ENCODE results near the gene HELZ. TPM values are rescaled to one million over a fixed set of nuclear protein-coding genes. Genes with fewer than 3 reads are reported as not detected.
"Not testable (repeated sequence)": the region's sequence is repeated elsewhere in the genome, so short reads cannot be mapped to it uniquely, and the experiment has no call there.

HELZ gene
- total RNA-seq, 4 donors from 2014 or later: 47.3 to 95.4 (median 61.3) TPM

DNA sequence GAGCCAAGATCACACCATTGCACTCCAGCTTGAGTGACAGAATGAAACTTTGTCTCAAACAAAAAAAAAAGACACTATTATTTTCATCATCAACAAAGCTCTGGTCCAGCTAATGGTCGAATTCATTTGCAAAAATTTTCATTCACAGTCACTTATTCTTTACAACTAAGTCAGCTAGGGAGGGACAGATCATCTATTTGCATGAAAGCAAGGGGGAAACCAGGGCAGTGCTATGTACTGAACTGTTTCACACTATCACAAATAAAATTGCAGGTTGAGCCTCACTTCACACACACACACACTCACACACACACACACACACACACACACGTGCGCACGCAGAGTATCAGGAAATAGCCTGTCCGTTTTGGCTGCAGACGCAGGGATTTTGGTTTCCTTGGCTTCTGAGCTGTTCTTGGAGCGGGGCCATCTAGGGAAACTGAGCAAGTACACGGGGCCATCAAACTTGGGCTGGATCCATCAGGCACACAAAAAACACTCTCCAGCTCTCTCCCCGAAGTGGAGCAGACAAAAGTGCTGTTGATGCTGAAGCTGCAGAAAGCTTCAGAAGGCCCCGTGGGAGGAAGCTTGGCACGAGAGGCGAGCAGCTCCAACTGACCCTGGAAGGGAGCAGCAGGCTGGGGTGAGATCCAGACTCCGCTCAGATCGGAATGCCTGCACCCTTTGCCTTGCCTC is 44.3 kb upstream of the HELZ start:
- H3K36me3 ChIP-seq: no peaks in the 10 kb centered on the region
- peak overlapping the region in 1 of 4 donors; percentile 12 for H3K4me3 ChIP-seq
- peak; percentile 76 to 85 for DNase-seq (ENCODE audit: low spot score in 2 of 2)
- no peaks in the 10 kb centered on the region for H3K27me3 ChIP-seq
- peak overlapping the region in 2 of 4 donors; percentile 13 to 50 for H3K27ac ChIP-seq
- peaks cover 0 to 41% (median 3%) of the 10 kb centered on the region in 4 donors for H3K4me1 ChIP-seq
- TF ChIP-seq, protein P1, sequence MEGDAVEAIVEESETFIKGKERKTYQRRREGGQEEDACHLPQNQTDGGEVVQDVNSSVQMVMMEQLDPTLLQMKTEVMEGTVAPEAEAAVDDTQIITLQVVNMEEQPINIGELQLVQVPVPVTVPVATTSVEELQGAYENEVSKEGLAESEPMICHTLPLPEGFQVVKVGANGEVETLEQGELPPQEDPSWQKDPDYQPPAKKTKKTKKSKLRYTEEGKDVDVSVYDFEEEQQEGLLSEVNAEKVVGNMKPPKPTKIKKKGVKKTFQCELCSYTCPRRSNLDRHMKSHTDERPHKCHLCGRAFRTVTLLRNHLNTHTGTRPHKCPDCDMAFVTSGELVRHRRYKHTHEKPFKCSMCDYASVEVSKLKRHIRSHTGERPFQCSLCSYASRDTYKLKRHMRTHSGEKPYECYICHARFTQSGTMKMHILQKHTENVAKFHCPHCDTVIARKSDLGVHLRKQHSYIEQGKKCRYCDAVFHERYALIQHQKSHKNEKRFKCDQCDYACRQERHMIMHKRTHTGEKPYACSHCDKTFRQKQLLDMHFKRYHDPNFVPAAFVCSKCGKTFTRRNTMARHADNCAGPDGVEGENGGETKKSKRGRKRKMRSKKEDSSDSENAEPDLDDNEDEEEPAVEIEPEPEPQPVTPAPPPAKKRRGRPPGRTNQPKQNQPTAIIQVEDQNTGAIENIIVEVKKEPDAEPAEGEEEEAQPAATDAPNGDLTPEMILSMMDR (IDR thresholded peaks at IDR 0.05): no peak
- peak in 1 of 2 donors; percentile 87 for TF ChIP-seq EP300 (IDR thresholded peaks at IDR 0.05)
- H3K9me3 ChIP-seq: no peaks in the 10 kb centered on the region
- WGBS, 2 donors: 2 to 4% methylated on average over 9 to 14 of the region's 14 CpGs

DNA sequence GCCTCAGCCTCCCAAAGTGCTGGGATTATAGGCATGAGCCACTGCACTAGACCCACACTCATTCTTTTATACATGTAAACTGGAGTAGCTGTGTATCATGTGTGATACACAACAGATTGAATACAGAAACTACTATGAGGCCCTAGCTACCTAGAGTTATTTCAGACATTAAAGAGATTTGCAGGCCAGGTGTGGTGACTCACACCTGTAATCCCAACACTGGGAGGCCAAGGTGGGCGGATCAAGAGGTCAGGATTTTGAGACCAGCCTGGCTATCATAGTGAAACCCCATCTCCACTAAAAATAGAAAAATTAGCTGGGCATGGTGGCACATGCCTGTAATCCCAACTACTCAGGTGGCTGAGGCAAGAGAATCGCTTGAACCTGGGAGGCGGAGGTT is 41.8 kb upstream of the HELZ start:
- not testable (repeated sequence) for H3K9me3 ChIP-seq; DNase-seq (ENCODE audit: low spot score in 2 of 2); H3K36me3 ChIP-seq; H3K27me3 ChIP-seq; H3K4me3 ChIP-seq; H3K27ac ChIP-seq
- 80 to 93% methylated on average over 3 of the region's 3 CpGs for WGBS, 2 donors
- peaks cover 0 to 28% (median 3%) of the 10 kb centered on the region in 4 donors for H3K4me1 ChIP-seq

DNA sequence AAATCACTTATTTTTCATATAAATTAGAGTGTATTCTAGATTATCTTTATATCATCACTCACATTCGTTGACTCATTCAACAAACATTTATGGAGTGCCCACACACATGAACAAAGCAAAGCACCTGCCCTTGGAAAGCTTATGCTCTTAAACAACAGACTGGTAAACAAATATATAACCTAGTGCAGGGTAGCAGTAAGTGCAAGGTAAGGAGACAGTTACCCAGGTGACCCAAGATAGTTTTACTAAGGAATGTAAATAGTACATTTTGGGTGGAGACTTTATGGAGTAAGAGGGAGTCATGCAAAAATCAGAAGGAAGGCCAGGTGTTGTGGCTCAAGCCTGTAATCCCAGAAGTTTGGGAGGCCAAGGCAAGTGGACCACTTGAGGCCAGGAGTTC is 40.4 kb upstream of the HELZ start:
- Histone ChIP-seq H3K36me3 (no peaks in the 10 kb centered on the region), H3K4me3 (no peak overlapping the region), H3K4me1 (peaks cover 0 to 30% (median 3%) of the 10 kb centered on the region in 4 donors), H3K27ac (no peak overlapping the region), H3K27me3 (no peaks in the 10 kb centered on the region), H3K9me3 (no peaks in the 10 kb centered on the region)
- no peak for TF ChIP-seq EP300 (IDR thresholded peaks at IDR 0.05)
- TF ChIP-seq, protein P1 (IDR thresholded peaks at IDR 0.05): no peak
- no peak for TF ChIP-seq POLR2A (IDR thresholded peaks at IDR 0.05)
- no peak for DNase-seq (ENCODE audit: low spot score in 2 of 2)
- 79 to 100% methylated on average over 1 of the region's 1 CpG for WGBS, 2 donors

DNA sequence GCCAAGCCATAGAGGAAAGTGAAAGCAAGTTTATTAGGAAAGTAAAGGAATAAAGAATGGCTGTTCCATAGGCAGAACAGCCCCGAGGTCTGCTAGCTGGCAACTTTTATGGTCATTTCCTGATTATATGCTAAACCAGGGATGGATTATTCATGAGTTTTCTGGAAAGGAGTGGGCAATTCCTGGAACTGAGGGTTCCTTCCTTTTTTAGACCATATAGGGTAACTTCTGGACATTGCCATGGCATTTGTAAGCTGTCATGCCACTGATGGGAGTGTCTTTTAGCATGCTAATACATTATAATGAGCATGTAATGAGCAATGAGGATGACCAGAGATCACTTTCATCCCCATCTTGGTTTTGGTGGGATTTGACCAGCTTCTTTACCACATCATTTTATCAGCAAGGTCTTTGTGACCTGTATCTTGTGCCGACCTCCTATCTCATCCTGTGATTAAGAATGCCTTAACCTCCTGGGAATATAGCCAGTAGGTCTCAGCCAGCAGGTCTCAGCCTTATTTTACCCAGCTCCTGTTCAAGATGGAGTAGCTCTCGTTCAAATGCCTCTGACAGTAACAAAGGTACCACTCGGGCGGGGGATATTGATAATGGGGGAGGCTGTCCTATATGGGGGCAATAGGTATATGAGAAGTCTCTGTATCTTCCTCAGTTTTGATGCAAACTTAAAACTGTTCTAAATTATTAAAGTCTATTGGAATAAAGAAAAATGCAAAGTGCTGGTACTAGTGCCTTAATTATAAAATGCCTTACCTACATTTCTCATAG is 38.9 kb upstream of the HELZ start:
- no peak for DNase-seq (ENCODE audit: low spot score in 2 of 2)
- Histone ChIP-seq H3K9me3 (no peaks in the 10 kb centered on the region), H3K4me1 (peaks cover 0 to 16% (median 0%) of the 10 kb centered on the region in 4 donors), H3K27ac (no peak overlapping the region), H3K4me3 (no peak overlapping the region), H3K27me3 (no peaks in the 10 kb centered on the region), H3K36me3 (no peaks in the 10 kb centered on the region)
- 83 to 85% methylated on average over 5 of the region's 5 CpGs for WGBS, 2 donors
- TF ChIP-seq EP300 (IDR thresholded peaks at IDR 0.05) (no peak), POLR2A (IDR thresholded peaks at IDR 0.05) (no peak)
- TF ChIP-seq, protein P1 (IDR thresholded peaks at IDR 0.05): no peak

DNA sequence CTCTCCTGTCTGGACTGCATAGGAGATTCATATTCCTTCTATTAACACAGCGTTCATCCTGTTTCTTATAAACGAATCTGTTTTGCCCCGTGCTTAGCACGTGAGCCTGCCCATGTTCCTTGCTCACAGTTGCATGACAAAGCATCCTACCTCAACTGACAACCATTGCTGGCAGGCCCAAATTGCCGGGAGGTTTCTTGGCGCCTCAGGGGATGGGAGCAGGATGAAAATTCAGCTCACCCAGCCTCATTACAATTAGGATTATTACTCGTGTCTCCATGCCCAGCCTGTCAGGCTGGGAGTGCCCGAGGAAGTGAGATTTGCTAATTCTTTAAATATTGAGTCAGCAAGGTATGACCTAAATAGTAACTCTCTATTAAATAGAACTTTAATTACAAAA is 36.7 kb upstream of the HELZ start:
- no peak for TF ChIP-seq POLR2A (IDR thresholded peaks at IDR 0.05)
- TF ChIP-seq, protein P1 (IDR thresholded peaks at IDR 0.05): no peak
- TF ChIP-seq EP300 (IDR thresholded peaks at IDR 0.05): no peak
- Histone ChIP-seq H3K27ac (no peak overlapping the region), H3K36me3 (no peaks in the 10 kb centered on the region), H3K9me3 (no peaks in the 10 kb centered on the region), H3K4me3 (no peak overlapping the region), H3K27me3 (no peaks in the 10 kb centered on the region), H3K4me1 (peaks cover 0 to 11% (median 0%) of the 10 kb centered on the region in 4 donors)
- 65 to 73% methylated on average over 8 of the region's 8 CpGs for WGBS, 2 donors
- no peak for DNase-seq (ENCODE audit: low spot score in 2 of 2)
